Right lobe of liver (tissue), 4 donors: Measurements from ENCODE around the gene CYLD.

ENCODE experiments used
- CTCF ChIP-seq, 4 donors: fragments of 200-600 bp in 3 of 4; fragments of 450-650 bp in 1 of 4; IDR thresholded peaks; one replicate each; pipeline versions ENCODE4 v1.5.1 to v1.8.0; 2016 to 2022; ENCODE audit warnings: antibody characterized with exemption in 4 of 4, mild to moderate bottlenecking in 2 of 4
- POLR2A ChIP-seq: fragments of 450-650 bp; IDR thresholded peaks from one replicate; pipeline ENCODE4 v1.6.1; 2017; ENCODE audit warnings: antibody characterized with exemption, mild to moderate bottlenecking
- donor health status: DM: no; HTN: no; CAD: no.
- donor health status: DM: no; HTN: no; CAD: no.
- donor health status: DM: no; HTN: yes; CAD: no.

- TF ChIP-seq CTCF (IDR thresholded peaks at IDR 0.05) (no peak), POLR2A (no peak)
Measured at GRCh38 chr16:50697421-50697715, 44.5 kb upstream of the CYLD start.
